HCT116 (cell line): Measurements from ENCODE around the gene THRB. TPM values are rescaled to one million over a fixed set of nuclear protein-coding genes. Genes with fewer than 3 reads are reported as not detected.

Experiments
- ATAC-seq: fragments of 200-7000 bp; cut with Tn5 transposase; 2 replicates; pipeline ENCODE4 v1.9.1; 2020; ENCODE audit warnings: mild to moderate bottlenecking, moderate library complexity
- BruUV-seq: library from RNA; stranded (reverse); fragments of 400-500 nt; replicated peaks from 2 replicates; lab custom pipeline; 2021; lab: Mats Ljungman, UMichigan
- CTCF ChIA-PET: fragments of 300-600 bp; sonication (Branson Sonifier 250); formaldehyde crosslinking; loops from one replicate; lab custom pipeline; 2021; ENCODE audit warnings: antibody characterized with exemption; lab: Charles Lee
- POLR2A ChIA-PET: fragments of 300-600, 350-600 bp; sonication (Branson Sonifier 250); formaldehyde crosslinking; loops from one replicate; lab custom pipeline; 2021; ENCODE audit warnings: antibody characterized with exemption; lab: Charles Lee
- RAD21 ChIA-PET, 2 experiments: fragments of 300-600 bp; sonication (Branson Sonifier 250); formaldehyde crosslinking; loops; one replicate each; lab custom pipeline; 2023; ENCODE audit warnings: low total read pairs in 2 of 2; ENCODE audit not compliant: uncharacterized antibody in 2 of 2, unreplicated experiment in 2 of 2, low non-redundant PET in 1 of 2; lab: Charles Lee
- DNase-seq: peaks from one replicate; pipeline ENCODE4 v3.0.0-alpha.2; 2010; ENCODE audit warnings: low read depth, low spot score
- H2AFZ ChIP-seq: fragments of 200-600 bp; shearing (Covaris generic), sonication (generic); 2 replicates; pipeline ENCODE4 v1.6.1; 2017; ENCODE audit warnings: low read depth, mixed run types, mixed read lengths, antibody characterized with exemption, low read length; ENCODE audit not compliant: poor library complexity, severe bottlenecking
- H3K27ac ChIP-seq: 2 replicates; pipeline ENCODE4 v1.5.1; 2012; ENCODE audit warnings: low read depth, low read length
- H3K27me3 ChIP-seq: fragments of 200-600 bp; sonication (generic); 2 replicates; pipeline ENCODE4 v1.6.1; 2016; ENCODE audit warnings: mixed run types, low read length, mixed read lengths; ENCODE audit not compliant: insufficient read depth
- H3K36me3 ChIP-seq, 2 experiments: fragments of 200-500 bp in 1 of 2; fragments of 200-600 bp in 1 of 2; sonication (Bioruptor generic) in 1 of 2; sonication (generic) in 1 of 2; 2 replicates each; pipeline versions ENCODE4 v1.5.1 to v1.6.1; 2014 to 2016; ENCODE audit warnings: low read length in 2 of 2, inconsistent platforms in 1 of 2, mixed read lengths in 1 of 2, mixed run types in 1 of 2; ENCODE audit not compliant: insufficient read depth in 2 of 2, control insufficient read depth in 1 of 2
- H3K4me1 ChIP-seq, 2 experiments: fragments of 200-600 bp in 1 of 2; sonication (generic) in 1 of 2; 2 replicates each; pipeline versions ENCODE4 v1.5.1 to v1.6.1; 2012 to 2017; ENCODE audit warnings: low read length in 2 of 2, inconsistent platforms in 1 of 2, mild to moderate bottlenecking in 1 of 2, mixed read lengths in 1 of 2, mixed run types in 1 of 2, moderate library complexity in 1 of 2; ENCODE audit not compliant: insufficient read depth in 2 of 2, control insufficient read depth in 1 of 2
- H3K4me2 ChIP-seq: fragments of 200-600 bp; sonication (generic); 2 replicates; pipeline ENCODE4 v1.6.1; 2017; ENCODE audit warnings: mixed run types, low read length, mixed read lengths
- H3K4me3 ChIP-seq, 2 experiments: fragments of 200-600 bp in 1 of 2; sonication (generic) in 1 of 2; replicated peaks in 1 of 2; 2 replicates each; pipeline ENCODE4 v1.5.1; 2011 to 2016; ENCODE audit warnings: low read length in 2 of 2, control low read depth in 1 of 2, low read depth in 1 of 2, mild to moderate bottlenecking in 1 of 2, mixed read lengths in 1 of 2, mixed run types in 1 of 2
- H3K79me2 ChIP-seq: fragments of 200-600 bp; sonication (generic); 2 replicates; pipeline ENCODE4 v1.6.1; 2017; ENCODE audit warnings: mild to moderate bottlenecking, mixed run types, low read length, moderate library complexity, mixed read lengths; ENCODE audit not compliant: insufficient read depth
- H3K9ac ChIP-seq: fragments of 200-600 bp; sonication (generic); 2 replicates; pipeline ENCODE4 v1.6.1; 2016; ENCODE audit warnings: low read length, mixed read lengths
- H3K9me2 ChIP-seq: fragments of 200-600 bp; sonication (generic), shearing (Covaris generic); 2 replicates; pipeline ENCODE4 v1.6.1; 2017; ENCODE audit warnings: mixed run types, mild to moderate bottlenecking, moderate library complexity; ENCODE audit not compliant: insufficient read depth
- H3K9me3 ChIP-seq, 2 experiments: fragments of 200-500 bp in 1 of 2; fragments of 200-600 bp in 1 of 2; sonication (Bioruptor generic) in 1 of 2; sonication (generic) in 1 of 2; 2 replicates each; pipeline ENCODE4 v1.6.1; 2014 to 2017; ENCODE audit warnings: low read length in 2 of 2, mixed read lengths in 2 of 2, inconsistent platforms in 1 of 2, low read depth in 1 of 2, mild to moderate bottlenecking in 1 of 2, mixed run types in 1 of 2, moderate library complexity in 1 of 2; ENCODE audit not compliant: control insufficient read depth in 1 of 2, insufficient read depth in 1 of 2
- H4K20me1 ChIP-seq: fragments of 200-600 bp; sonication (generic), shearing (Covaris generic); 2 replicates; pipeline ENCODE4 v1.6.1; 2017; ENCODE audit warnings: mixed run types, mild to moderate bottlenecking, moderate library complexity; ENCODE audit not compliant: insufficient read depth
- CBX3 ChIP-seq: IDR thresholded peaks from 2 replicates; pipeline ENCODE4 v1.6.1; 2012; ENCODE audit warnings: low read depth
- CEBPB ChIP-seq: IDR thresholded peaks from 2 replicates; pipeline ENCODE4 v1.6.1; 2012; ENCODE audit warnings: low read depth
- EZH2 ChIP-seq: fragments of 200-600 bp; sonication (generic); IDR thresholded peaks from 2 replicates; pipeline ENCODE4 v1.6.1; 2017; ENCODE audit warnings: antibody characterized with exemption, mixed run types
- EZH2phosphoT487 ChIP-seq: fragments of 200-600 bp; IDR thresholded peaks from 2 replicates; pipeline ENCODE4 v1.6.1; 2018; ENCODE audit warnings: antibody characterized with exemption, borderline replicate concordance
- RAD21 ChIP-seq: IDR thresholded peaks from 2 replicates; pipeline ENCODE4 v1.6.1; 2012; ENCODE audit warnings: low read depth, mild to moderate bottlenecking
- SIN3A ChIP-seq: IDR thresholded peaks from 2 replicates; pipeline ENCODE4 v1.6.1; 2012; ENCODE audit warnings: low read depth
- SRF ChIP-seq: IDR thresholded peaks from 2 replicates; pipeline ENCODE4 v1.6.1; 2012; ENCODE audit warnings: low read depth
- TCF7L2 ChIP-seq: IDR thresholded peaks from 2 replicates; pipeline ENCODE4 v1.7.0; 2011; ENCODE audit warnings: borderline replicate concordance, inconsistent platforms; ENCODE audit not compliant: insufficient read depth, insufficient read length; ENCODE audit errors: extremely low read depth
- ZNF274 ChIP-seq: fragments of 200-500 bp; sonication (Bioruptor generic); IDR thresholded peaks from 2 replicates; pipeline ENCODE4 v1.6.1; 2014; ENCODE audit warnings: mild to moderate bottlenecking, low read depth, low read length, inconsistent platforms
- intact Hi-C: fragments of 100-400 bp; cut with micrococcal nuclease; formaldehyde crosslinking; loops from 2 replicates; pipeline ENCODE4 v1.10.0; 2022
- total RNA-seq: library from RNA; stranded (reverse); gene quantifications from one replicate; pipeline ENCODE4 v1.2.1, GENCODE V29; 2021; ENCODE audit not compliant: unreplicated experiment
- TF ChIP-seq, protein P1 (sequence below): IDR thresholded peaks from 2 replicates; pipeline ENCODE4 v1.6.1; 2012; ENCODE audit warnings: low read depth
- TF ChIP-seq, protein P2 (sequence below), 3 experiments: fragments of 200-600 bp in 1 of 3; sonication (generic) in 1 of 3; IDR thresholded peaks in 2 of 3; conservative IDR thresholded peaks in 1 of 3; 2 replicates each; pipeline ENCODE4 v1.5.1; 2012 to 2017; ENCODE audit warnings: low read depth in 2 of 3, low read length in 2 of 3, antibody characterized with exemption in 1 of 3, borderline replicate concordance in 1 of 3, control low read depth in 1 of 3, mild to moderate bottlenecking in 1 of 3, mixed read lengths in 1 of 3, mixed run types in 1 of 3, moderate library complexity in 1 of 3; ENCODE audit not compliant: insufficient read depth in 1 of 3
- TF ChIP-seq, protein P3 (sequence below): IDR thresholded peaks from 2 replicates; pipeline ENCODE4 v1.6.1; 2012
- TF ChIP-seq, protein P4 (sequence below): IDR thresholded peaks from 2 replicates; pipeline ENCODE4 v1.6.1; 2011; ENCODE audit warnings: mild to moderate bottlenecking, low read length, moderate library complexity; ENCODE audit not compliant: insufficient replicate concordance; ENCODE audit errors: extremely low read depth

Gene THRB
- total RNA-seq, 1 experiment from 2014 or later, result 2.5 TPM

DNA sequence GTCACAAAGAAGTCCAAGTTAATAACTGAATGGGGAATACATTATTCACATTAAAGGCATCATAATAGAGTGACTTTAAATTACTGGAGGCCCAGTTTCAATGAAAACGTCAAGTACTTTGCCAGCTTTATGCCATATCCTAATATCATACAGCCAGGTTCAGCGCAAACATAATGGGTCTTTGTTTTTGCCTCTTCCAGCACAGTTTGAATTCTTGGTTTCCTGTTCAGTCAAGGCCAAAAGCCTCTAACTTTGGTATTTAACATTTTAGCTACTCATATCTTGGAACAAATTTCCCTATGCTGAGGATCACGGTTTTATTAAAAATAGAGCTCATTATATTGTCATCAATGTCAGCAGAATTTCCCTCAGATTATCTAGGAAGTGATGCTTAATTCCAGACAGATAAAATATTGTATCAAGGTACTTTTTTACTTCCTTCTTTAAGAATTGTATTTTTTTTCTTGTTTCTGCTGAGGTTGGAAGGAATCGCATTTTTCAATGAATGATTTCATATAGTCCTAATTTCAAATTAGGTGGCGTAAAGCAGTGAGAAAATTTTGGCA, 269.2 kb downstream of the THRB start:
- ChIA-PET POLR2A (interaction anchor here (0.5 to 0.6 kb wide), 2 partner anchors 28 to 473 kb away, joined by 3 read pairs; no protein-coding TSS in a partner anchor), RAD21 (no interaction called here), CTCF (no interaction called here)
- no peak for DNase-seq
- H3K4me1 ChIP-seq, result peaks cover under 1 to 3% of the 10 kb centered on the region in 2 experiments; a peak in 2 of 4 replicates
- H3K4me2 ChIP-seq, result no peak overlapping the region
- intact Hi-C loops, result no loop called here
- H3K27ac ChIP-seq, result no peak overlapping the region
- no peaks in the 10 kb centered on the region for H3K9me3 ChIP-seq
- no peaks in the 10 kb centered on the region for H3K36me3 ChIP-seq
- no peaks in the 10 kb centered on the region for H3K79me2 ChIP-seq
- no peak overlapping the region for H3K9ac ChIP-seq
- H4K20me1 ChIP-seq, result no peaks in the 10 kb centered on the region
- no TSS peak for BruUV-seq
- no peaks in the 10 kb centered on the region for H3K27me3 ChIP-seq
- ATAC-seq, result no peak
- no peak overlapping the region for H3K4me3 ChIP-seq
- H3K9me2 ChIP-seq, result no peaks in the 10 kb centered on the region
- no peak for TF ChIP-seq CEBPB
- no peak for TF ChIP-seq RAD21
- TF ChIP-seq TCF7L2, result no peak
- no peak for TF ChIP-seq EZH2
- TF ChIP-seq, protein P1, sequence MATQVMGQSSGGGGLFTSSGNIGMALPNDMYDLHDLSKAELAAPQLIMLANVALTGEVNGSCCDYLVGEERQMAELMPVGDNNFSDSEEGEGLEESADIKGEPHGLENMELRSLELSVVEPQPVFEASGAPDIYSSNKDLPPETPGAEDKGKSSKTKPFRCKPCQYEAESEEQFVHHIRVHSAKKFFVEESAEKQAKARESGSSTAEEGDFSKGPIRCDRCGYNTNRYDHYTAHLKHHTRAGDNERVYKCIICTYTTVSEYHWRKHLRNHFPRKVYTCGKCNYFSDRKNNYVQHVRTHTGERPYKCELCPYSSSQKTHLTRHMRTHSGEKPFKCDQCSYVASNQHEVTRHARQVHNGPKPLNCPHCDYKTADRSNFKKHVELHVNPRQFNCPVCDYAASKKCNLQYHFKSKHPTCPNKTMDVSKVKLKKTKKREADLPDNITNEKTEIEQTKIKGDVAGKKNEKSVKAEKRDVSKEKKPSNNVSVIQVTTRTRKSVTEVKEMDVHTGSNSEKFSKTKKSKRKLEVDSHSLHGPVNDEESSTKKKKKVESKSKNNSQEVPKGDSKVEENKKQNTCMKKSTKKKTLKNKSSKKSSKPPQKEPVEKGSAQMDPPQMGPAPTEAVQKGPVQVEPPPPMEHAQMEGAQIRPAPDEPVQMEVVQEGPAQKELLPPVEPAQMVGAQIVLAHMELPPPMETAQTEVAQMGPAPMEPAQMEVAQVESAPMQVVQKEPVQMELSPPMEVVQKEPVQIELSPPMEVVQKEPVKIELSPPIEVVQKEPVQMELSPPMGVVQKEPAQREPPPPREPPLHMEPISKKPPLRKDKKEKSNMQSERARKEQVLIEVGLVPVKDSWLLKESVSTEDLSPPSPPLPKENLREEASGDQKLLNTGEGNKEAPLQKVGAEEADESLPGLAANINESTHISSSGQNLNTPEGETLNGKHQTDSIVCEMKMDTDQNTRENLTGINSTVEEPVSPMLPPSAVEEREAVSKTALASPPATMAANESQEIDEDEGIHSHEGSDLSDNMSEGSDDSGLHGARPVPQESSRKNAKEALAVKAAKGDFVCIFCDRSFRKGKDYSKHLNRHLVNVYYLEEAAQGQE, result no peak
- TF ChIP-seq EZH2phosphoT487, result no peak
- TF ChIP-seq SIN3A, result no peak
- TF ChIP-seq, protein P2, sequence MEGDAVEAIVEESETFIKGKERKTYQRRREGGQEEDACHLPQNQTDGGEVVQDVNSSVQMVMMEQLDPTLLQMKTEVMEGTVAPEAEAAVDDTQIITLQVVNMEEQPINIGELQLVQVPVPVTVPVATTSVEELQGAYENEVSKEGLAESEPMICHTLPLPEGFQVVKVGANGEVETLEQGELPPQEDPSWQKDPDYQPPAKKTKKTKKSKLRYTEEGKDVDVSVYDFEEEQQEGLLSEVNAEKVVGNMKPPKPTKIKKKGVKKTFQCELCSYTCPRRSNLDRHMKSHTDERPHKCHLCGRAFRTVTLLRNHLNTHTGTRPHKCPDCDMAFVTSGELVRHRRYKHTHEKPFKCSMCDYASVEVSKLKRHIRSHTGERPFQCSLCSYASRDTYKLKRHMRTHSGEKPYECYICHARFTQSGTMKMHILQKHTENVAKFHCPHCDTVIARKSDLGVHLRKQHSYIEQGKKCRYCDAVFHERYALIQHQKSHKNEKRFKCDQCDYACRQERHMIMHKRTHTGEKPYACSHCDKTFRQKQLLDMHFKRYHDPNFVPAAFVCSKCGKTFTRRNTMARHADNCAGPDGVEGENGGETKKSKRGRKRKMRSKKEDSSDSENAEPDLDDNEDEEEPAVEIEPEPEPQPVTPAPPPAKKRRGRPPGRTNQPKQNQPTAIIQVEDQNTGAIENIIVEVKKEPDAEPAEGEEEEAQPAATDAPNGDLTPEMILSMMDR (IDR thresholded peaks at IDR 0.05 in 2 of 3, conservative IDR thresholded peaks at IDR 0.05 in 1 of 3; ENCODE audit: borderline replicate concordance in 1 of 3, insufficient read depth in 1 of 3, low read depth in 2 of 3, low read length in 2 of 3), result no peak
- TF ChIP-seq ZNF274, result no peak
- TF ChIP-seq CBX3, result no peak
- TF ChIP-seq, protein P3, sequence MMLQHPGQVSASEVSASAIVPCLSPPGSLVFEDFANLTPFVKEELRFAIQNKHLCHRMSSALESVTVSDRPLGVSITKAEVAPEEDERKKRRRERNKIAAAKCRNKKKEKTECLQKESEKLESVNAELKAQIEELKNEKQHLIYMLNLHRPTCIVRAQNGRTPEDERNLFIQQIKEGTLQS, result no peak
- TF ChIP-seq, protein P4, sequence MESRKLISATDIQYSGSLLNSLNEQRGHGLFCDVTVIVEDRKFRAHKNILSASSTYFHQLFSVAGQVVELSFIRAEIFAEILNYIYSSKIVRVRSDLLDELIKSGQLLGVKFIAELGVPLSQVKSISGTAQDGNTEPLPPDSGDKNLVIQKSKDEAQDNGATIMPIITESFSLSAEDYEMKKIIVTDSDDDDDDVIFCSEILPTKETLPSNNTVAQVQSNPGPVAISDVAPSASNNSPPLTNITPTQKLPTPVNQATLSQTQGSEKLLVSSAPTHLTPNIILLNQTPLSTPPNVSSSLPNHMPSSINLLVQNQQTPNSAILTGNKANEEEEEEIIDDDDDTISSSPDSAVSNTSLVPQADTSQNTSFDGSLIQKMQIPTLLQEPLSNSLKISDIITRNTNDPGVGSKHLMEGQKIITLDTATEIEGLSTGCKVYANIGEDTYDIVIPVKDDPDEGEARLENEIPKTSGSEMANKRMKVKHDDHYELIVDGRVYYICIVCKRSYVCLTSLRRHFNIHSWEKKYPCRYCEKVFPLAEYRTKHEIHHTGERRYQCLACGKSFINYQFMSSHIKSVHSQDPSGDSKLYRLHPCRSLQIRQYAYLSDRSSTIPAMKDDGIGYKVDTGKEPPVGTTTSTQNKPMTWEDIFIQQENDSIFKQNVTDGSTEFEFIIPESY, result no peak
- no peak for TF ChIP-seq SRF
- H2AFZ ChIP-seq, result no peak overlapping the region
